AG08396 (cell line): ENCODE data around the gene ZBTB7C.
A peak's percentile ranks its signal among the peaks of the same experiment; 100 is the strongest.

Source experiments
- DNase-seq: peaks from one replicate; pipeline ENCODE4 v3.0.0; 2012; ENCODE audit warnings: low spot score, mixed read lengths

ZBTB7C gene

GRCh38 chr18:48164701-48165100 lies 244.5 kb downstream of the ZBTB7C start:
- DNase-seq, result no peak

GRCh38 chr18:48164116-48164515 lies 245.1 kb downstream of the ZBTB7C start:
- no peak for DNase-seq

- no peak for DNase-seq
Observed at GRCh38 chr18:48163738-48164115, 245.5 kb downstream of the ZBTB7C start.

- DNase-seq, result no peak
Observed at GRCh38 chr18:48162956-48163737, 246.0 kb downstream of the ZBTB7C start.

- DNase-seq, result no peak
Observed at GRCh38 chr18:48161911-48162698, 247.1 kb downstream of the ZBTB7C start.

- DNase-seq, result peak; percentile 94
Observed at GRCh38 chr18:48161191-48161910, 247.8 kb downstream of the ZBTB7C start.

GRCh38 chr18:48160622-48161021 lies 248.6 kb downstream of the ZBTB7C start:
- no peak for DNase-seq

GRCh38 chr18:48159816-48160215 lies 249.4 kb downstream of the ZBTB7C start:
- no peak for DNase-seq

GRCh38 chr18:48158721-48159120 lies 250.5 kb downstream of the ZBTB7C start:
- DNase-seq, result no peak

GRCh38 chr18:48157956-48158355 lies 251.2 kb downstream of the ZBTB7C start:
- no peak for DNase-seq

- DNase-seq, result no peak
Observed at GRCh38 chr18:48155856-48156255, 253.3 kb downstream of the ZBTB7C start.

- no peak for DNase-seq
Observed at GRCh38 chr18:48154828-48155227, 254.4 kb downstream of the ZBTB7C start.

- peak; percentile 53 for DNase-seq
Observed at GRCh38 chr18:48153613-48154481, 255.3 kb downstream of the ZBTB7C start.

GRCh38 chr18:48152549-48152948 lies 256.6 kb downstream of the ZBTB7C start:
- no peak for DNase-seq

GRCh38 chr18:48151421-48152065 lies 257.6 kb downstream of the ZBTB7C start:
- DNase-seq, result no peak

- DNase-seq, result no peak
Observed at GRCh38 chr18:48149020-48149685, 260.0 kb downstream of the ZBTB7C start.

- DNase-seq, result no peak
Observed at GRCh38 chr18:48142994-48143393, 266.2 kb downstream of the ZBTB7C start.

GRCh38 chr18:48142353-48142752 lies 266.8 kb downstream of the ZBTB7C start:
- DNase-seq, result no peak

GRCh38 chr18:48140731-48141130 lies 268.5 kb downstream of the ZBTB7C start:
- no peak for DNase-seq
